Fibroblast of skin of scalp (primary cell): Measurements from ENCODE around the gene ARHGEF12.

Experiments used
- DNase-seq: peaks from one replicate; pipeline ENCODE4 v3.0.0-alpha.2; 2013

Gene ARHGEF12

DNA sequence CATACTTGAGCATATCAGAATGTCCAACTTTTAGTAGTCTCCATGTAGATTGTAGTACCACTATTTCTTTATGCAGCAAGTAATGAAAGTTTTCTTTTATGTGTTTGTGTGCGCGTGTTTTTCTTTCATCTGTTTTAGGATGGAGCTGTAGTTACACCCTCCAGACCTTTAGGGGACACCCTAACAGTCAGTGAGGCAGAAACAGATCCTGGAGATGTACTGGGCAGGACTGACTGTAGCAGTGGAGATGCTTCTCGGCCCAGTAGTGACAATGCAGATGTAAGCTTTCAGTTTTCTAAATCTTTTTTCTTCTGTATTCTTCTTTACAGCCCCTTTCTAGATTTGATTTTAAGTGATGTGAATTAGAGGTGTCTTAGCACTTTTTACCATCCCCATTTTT lies 95.4 kb downstream of the ARHGEF12 start:
- DNase-seq = peak; percentile 73

DNA sequence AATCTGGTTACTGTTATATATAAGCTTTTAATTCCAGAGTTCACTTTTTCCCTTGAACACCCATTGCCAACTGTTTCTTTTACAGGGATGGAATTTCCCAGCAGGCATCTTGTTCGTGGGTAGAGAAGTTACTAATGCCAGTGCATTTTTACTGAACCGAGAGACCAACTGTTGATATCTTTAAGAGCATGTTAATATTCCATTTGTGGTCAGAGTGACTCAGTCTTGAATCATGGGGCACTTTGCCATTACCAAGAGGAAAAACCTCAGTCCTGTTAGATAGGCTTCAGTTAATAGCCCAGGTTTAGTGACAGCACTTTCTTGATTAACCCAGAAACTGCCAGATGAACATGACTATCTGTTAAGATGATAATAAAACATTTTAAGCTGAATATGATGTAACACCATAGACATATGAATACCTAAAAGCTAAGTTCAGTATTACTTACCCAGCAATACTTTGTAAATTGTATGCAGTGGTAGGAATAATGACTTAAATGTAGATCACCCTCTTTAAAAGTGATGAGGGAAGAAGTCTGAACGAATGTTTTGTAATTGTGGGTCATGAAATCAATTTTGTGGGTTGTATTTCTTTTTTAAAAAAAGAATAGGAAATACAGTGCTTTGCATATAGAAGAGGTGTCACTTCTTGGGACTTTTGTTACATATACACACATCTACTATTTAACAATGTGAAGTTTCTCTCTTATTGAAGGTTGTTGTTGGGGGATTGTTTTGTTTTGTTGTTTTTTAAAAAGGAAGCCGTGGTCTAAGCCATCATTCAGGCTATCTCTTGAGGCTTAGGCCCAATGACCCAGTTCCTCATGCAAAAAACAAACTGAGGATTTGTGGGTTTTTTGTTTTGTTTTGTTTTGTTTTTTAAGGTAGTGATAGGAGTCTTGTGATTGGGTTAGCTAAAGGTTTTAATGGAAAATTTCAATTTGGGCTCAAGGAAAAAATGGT lies 96.1 kb downstream of the ARHGEF12 start:
- DNase-seq = peak; percentile 99

DNA sequence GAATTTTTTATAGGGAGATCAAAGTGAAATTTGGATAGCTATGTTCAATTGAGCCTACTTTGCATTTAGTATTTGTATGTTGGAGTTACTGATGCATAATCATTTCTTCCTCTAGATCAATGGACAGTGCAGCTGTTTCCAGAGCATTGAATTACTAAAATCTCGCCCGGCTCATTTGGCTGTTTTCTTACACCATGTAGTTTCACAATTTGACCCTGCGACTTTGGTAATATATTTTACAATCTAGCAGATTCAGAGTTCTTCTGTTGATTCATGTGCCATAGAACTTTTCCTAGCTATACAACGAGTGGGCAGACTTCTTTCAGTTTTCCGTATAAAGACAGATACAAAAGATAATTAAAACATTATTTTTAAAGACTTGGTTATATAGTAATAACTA lies 105.4 kb downstream of the ARHGEF12 start:
- no peak for DNase-seq

- DNase-seq = no peak
Measured at GRCh38 chr11:120442031-120442430, 105.8 kb downstream of the ARHGEF12 start.

GRCh38 chr11:120446802-120447201 lies 110.6 kb downstream of the ARHGEF12 start:
- DNase-seq = no peak

DNA sequence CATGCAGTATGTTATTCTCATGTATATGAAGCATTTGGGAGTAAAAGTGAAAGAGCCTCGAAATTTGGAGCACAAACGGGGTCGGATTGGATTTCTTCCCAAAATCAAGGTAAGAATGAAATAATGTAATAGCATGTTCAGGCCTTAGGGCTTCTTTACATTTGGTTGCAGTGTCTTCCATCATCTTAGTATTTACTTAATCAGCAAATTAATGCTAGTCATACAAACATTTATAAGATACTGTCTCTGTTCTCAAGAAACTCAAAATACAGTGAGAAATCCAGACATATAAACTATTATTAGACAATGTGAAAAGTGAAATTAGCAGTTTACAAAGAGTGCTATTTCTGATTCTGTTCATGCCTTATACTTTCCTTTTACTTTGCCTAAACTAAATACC lies 112.0 kb downstream of the ARHGEF12 start:
- DNase-seq = no peak

- no peak for DNase-seq
Measured at GRCh38 chr11:120455487-120455886, 119.3 kb downstream of the ARHGEF12 start.

DNA sequence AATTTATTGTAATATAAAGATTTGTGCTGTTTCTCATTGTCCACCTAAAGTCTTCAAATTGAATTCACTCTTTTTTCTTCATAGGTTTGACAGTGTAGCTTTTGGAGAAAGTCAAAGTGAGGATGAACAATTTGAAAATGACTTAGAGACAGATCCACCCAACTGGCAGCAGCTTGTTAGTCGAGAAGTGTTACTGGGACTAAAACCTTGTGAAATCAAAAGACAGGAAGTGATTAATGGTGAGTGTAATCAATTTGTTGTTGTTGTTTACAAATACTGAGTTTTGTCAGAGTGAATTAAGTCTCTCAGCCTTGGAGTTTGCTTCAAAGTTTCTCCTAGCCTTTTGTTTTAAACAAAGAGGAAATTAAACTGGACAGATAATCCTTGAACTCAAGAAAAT lies 121.8 kb downstream of the ARHGEF12 start:
- DNase-seq = no peak

GRCh38 chr11:120462825-120463224 lies 126.6 kb downstream of the ARHGEF12 start:
- no peak for DNase-seq

DNA sequence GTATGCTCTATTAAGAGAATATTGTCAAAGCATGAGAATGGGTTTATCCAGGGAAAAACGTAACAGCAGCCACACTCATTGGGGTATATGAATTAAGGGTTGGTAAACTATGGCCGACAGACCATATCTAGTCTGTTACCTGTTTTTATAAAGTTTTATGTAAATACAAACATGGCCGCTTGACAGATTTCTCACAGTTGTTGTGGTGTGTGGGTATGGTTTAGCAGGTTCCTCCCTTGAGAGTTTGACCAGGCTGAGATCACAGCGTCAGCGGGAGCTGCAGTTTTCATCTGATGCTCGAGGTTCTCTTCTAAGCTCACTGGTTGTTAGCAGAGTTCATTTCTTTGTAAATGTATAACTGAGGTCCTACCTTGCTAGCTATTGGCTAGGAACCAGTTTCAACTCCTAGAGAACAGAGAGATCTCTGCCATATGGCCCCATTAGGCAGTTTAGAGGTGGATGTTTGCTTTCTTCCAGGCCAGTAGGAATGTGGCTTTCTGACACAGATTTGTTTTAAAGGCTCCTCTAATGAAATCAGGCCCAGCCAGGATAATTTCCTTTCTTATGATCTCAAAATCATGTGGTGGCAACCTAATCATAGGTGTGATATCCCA lies 129.8 kb downstream of the ARHGEF12 start:
- DNase-seq = no peak

DNA sequence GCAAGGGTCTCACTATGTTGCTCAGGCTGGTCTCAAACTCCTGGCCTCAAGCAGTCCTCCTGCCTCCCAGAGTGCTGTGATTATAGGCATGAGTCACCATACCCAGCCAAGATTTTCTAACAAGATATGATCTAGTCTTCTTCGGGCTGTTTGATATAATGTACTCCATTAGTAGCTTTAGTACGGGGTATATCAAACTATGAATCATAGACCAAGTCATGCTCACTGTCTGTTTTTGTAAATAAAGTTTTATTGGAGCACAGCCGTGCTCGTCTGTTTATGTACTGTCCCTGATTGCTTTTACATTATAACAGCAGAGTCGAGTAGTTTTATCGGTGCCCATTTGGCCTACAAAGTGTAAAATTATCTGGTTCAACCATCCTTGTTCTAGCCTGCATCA lies 131.4 kb downstream of the ARHGEF12 start:
- no peak for DNase-seq

- peak; percentile 90 for DNase-seq
Measured at GRCh38 chr11:120471131-120471530, 134.9 kb downstream of the ARHGEF12 start.

DNA sequence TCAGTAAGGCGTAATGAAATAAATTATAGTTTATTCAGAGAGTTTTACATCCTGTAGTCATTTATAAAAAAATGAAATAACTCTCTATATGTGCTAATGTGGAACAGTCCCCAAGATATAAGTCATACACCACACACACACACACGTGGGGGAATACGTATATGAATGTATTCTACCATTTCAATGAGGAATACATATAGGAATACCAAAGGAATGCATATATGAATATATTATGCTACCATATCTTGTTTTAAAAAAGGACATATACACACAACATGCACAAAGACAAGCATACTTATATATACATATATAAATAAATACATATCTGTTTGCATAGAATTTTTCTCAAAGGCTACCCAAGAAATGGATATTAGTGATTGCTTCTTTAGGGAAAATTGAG lies 135.8 kb downstream of the ARHGEF12 start:
- no peak for DNase-seq

- no peak for DNase-seq
Measured at GRCh38 chr11:120473503-120473902, 137.3 kb downstream of the ARHGEF12 start.

DNA sequence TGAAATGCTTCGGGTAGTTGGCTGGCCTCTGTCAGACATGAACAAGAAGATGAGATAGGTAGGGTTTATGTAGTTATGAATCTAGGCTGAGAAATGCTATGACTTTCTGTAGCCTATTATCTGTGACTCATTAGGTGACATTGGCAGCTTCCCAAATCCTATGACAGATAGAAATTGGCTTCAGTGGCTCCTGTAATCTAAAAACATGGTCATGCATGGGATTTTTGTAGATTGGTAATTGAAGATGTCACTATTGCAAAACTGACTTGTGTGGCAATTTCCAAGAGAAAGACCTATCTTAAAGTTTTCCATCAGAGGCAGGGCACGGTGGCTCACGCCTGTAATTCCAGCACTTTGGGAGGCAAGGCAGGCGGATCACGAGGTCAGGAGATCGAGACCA lies 145.9 kb downstream of the ARHGEF12 start:
- DNase-seq = peak; percentile 34

DNA sequence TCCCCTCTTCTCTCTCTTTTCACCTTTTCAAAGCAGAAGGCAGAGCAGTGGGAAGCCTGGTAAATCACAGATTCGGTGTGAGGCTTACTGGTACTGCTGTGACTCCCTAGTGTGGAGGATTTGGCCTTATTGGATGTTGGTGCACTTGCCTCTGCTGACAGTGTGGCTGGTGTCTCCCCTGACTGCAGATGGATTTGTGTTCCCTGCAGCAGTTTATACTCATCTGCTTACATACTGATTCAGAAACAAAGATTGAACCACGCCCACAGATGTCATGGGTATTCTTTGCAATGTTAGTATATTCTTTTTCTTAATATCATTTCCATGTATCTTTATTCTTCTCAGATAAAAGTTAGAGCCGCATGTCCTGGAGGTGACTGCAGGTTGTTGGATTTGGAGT lies 148.5 kb downstream of the ARHGEF12 start:
- DNase-seq = no peak

DNA sequence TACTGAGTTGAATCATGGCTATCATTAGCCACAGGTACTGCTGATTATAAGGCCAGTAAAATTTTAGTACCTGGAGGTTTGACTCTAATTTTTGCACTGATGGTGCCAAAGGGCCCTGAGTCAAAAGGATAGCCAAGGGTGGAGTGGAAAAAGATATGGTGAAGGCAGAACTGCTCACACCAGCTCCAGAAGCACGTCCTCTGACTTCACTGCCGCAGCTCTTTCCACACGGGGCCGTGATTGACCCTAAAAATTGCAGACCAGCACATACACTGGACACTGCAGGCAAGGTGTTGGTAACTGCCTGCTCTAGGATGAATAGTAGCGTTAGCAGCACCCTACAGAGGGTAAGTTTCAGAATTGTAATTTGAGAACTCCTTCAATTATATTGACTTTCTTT lies 149.9 kb downstream of the ARHGEF12 start:
- DNase-seq = no peak

GRCh38 chr11:120489799-120490198 lies 153.6 kb downstream of the ARHGEF12 start:
- no peak for DNase-seq

GRCh38 chr11:120492486-120492885 lies 156.3 kb downstream of the ARHGEF12 start:
- DNase-seq = no peak

GRCh38 chr11:120494595-120494994 lies 158.4 kb downstream of the ARHGEF12 start:
- no peak for DNase-seq

GRCh38 chr11:120499088-120499487 lies 162.9 kb downstream of the ARHGEF12 start:
- no peak for DNase-seq

DNA sequence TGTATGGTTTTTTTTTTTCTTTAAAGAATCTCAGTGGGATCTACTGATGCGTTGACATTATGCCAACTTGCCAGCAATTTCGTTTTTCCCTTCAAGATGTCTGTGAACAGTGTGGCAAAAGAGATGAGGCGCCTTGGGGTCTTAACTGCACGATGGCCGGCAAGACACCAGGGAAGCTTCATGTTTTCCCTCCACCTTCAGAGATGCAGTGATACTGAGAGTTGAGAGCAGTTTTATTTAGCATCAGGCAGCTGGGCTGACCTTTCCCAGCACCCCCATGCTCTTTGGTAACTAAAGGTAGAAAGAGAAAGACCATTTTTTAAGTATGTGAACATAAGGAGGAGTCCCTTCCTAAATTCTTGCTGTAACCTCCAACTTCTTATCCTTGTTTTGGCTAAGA lies 163.6 kb downstream of the ARHGEF12 start:
- no peak for DNase-seq

DNA sequence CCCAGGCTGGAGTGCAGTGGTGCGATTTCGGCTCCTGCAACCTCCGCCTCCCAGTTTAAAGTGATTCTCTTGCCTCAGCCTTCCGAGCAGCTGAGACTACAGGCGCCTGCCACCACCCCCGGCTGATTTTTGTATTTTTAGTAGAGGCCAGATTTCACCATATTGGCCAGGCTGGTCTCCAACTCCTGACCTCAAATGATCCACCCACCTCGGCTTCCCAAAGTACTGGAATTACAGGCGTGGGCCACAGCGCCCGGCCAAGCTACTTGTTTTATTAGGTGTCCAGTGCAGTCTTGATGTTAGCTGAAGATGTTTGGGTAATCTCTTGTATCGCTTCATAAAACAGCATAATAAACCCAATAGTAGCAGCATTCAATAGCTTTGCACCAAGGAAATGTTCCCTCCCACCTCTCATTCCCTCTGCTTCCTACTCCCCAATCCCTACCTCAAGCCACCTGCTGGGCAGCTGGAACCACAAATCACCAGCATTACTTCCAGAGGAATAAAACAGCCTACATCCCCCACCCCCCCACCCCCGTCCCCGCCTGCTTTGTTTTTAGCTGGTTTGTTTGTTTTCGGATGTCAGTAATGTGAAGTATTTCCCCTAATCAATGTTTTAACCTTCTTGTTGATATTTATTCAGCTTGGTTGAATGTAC lies 164.3 kb downstream of the ARHGEF12 start:
- DNase-seq = no peak

- no peak for DNase-seq
Measured at GRCh38 chr11:120501440-120501839, 165.2 kb downstream of the ARHGEF12 start.
